HG03159 (cell line): ENCODE data around the gene SAGE1.
"Not testable (repeated sequence)": the region's sequence is repeated elsewhere in the genome, so short reads cannot be mapped to it uniquely, and the experiment has no call there.

ENCODE experiments used
- ATAC-seq: cut with Tn5 transposase; IDR thresholded peaks from one replicate; pipeline ENCODE4 v1.9.1; 2021; ENCODE audit warnings: mild to moderate bottlenecking, moderate library complexity; ENCODE audit not compliant: unreplicated experiment

Gene SAGE1

GRCh38 chrX:135893294-135893817 is at the start of gene SAGE1, which contains the start of gene CT45A10:
TSS of gene SAGE1 (plus strand) at chrX:135893716. CDS start at chrX:135896243, 2,527 bp downstream.
TSS of gene CT45A10 (minus strand) at chrX:135893444. CDS start at chrX:135885344, 8,100 bp downstream.
- no peak for ATAC-seq

GRCh38 chrX:135854438-135854837 is 39.1 kb upstream of the SAGE1 start, which contains the start of gene CT45A8:
TSS of gene CT45A8 (minus strand) at chrX:135854538. CDS start at chrX:135850783, 3,755 bp downstream.
- not testable (repeated sequence) for ATAC-seq

- not testable (repeated sequence) for ATAC-seq
Measured at GRCh38 chrX:135871712-135872111, 21.8 kb upstream of the SAGE1 start, which contains the start of gene CT45A9. TSS of gene CT45A9 (minus strand) at chrX:135871812. CDS start at chrX:135868061, 3,751 bp downstream.

GRCh38 chrX:135882741-135883140 is 10.8 kb upstream of the SAGE1 start:
- not testable (repeated sequence) for ATAC-seq

GRCh38 chrX:135888230-135888629 is 5.3 kb upstream of the SAGE1 start:
- ATAC-seq = not testable (repeated sequence)

- not testable (repeated sequence) for ATAC-seq
Measured at GRCh38 chrX:135888976-135889375, 4.5 kb upstream of the SAGE1 start.

- no peak for ATAC-seq
Measured at GRCh38 chrX:135890087-135890585, 3.4 kb upstream of the SAGE1 start.

- ATAC-seq = no peak
Measured at GRCh38 chrX:135892781-135893180, 735 bp upstream of the SAGE1 start.

GRCh38 chrX:135910251-135910650 is 16.7 kb downstream of the SAGE1 start:
- ATAC-seq = no peak

GRCh38 chrX:135914404-135914803 is 20.9 kb downstream of the SAGE1 start:
- no peak for ATAC-seq

- ATAC-seq = not testable (repeated sequence)
Measured at GRCh38 chrX:135920516-135920915, 27.0 kb downstream of the SAGE1 start.

- no peak for ATAC-seq
Measured at GRCh38 chrX:135923353-135923752, 29.8 kb downstream of the SAGE1 start.

GRCh38 chrX:135927897-135928296 is 34.4 kb downstream of the SAGE1 start:
- no peak for ATAC-seq

- ATAC-seq = no peak
Measured at GRCh38 chrX:135931644-135932487, 38.4 kb downstream of the SAGE1 start.

- ATAC-seq = no peak
Measured at GRCh38 chrX:135944486-135944885, 51.0 kb downstream of the SAGE1 start.

- no peak for ATAC-seq
Measured at GRCh38 chrX:135951291-135951690, 57.8 kb downstream of the SAGE1 start.
